Neural progenitor cell (in vitro differentiated cells): ENCODE results near the gene USP54.

Experiments
- EZH2phosphoT487 ChIP-seq: fragments of 200-600 bp; sonication (generic); IDR thresholded peaks from 2 replicates; pipeline ENCODE4 v1.6.1; 2017; ENCODE audit warnings: antibody characterized with exemption
- TF ChIP-seq, protein P1 (sequence below): fragments of 200-600 bp; sonication (generic); IDR thresholded peaks from 2 replicates; pipeline ENCODE4 v1.5.1; 2017; ENCODE audit warnings: antibody characterized with exemption, mild to moderate bottlenecking

DNA sequence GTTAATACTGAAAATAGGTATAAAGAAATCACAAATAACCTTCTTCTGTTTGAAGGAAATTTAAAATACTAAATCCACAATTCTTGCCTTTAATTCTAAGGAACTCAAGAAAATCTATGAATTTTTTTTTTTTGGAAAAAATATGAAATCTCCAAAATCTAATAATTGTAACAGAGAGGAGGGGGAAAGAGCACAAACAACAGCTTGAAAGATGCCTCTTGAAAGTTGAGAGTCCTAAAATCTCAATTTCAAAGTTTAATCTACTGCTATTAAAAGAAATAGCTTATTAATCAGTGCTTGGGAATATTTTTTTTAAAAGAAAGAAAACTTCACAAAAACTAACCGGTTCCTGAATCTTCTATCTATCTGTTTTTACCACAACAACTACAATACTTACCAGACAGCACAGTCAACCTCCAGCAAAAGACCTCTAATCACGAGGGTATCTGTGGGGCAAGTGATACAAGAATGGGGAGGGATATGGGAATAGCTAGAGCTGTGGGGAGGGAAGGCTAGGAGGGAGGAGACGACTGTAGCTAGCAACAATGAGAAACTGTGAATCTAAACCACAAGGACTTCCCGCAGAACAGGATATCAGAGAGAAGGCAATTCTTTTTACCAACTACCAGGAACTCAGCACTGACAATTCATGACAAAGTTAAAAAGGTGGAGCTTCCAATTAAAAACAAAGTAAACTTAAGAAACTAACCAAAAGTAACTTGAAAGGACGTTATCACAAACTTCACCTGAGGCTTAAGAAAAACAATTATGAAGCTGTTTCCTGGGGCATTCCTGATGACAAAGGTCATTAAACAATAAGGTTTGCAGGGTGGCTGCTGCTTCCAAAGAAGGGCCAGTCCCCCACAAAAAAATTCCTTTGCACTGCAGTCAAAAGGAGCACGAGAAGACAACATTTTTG, at the start of gene USP54:
- no peak for TF ChIP-seq EZH2phosphoT487
- TF ChIP-seq, protein P1, sequence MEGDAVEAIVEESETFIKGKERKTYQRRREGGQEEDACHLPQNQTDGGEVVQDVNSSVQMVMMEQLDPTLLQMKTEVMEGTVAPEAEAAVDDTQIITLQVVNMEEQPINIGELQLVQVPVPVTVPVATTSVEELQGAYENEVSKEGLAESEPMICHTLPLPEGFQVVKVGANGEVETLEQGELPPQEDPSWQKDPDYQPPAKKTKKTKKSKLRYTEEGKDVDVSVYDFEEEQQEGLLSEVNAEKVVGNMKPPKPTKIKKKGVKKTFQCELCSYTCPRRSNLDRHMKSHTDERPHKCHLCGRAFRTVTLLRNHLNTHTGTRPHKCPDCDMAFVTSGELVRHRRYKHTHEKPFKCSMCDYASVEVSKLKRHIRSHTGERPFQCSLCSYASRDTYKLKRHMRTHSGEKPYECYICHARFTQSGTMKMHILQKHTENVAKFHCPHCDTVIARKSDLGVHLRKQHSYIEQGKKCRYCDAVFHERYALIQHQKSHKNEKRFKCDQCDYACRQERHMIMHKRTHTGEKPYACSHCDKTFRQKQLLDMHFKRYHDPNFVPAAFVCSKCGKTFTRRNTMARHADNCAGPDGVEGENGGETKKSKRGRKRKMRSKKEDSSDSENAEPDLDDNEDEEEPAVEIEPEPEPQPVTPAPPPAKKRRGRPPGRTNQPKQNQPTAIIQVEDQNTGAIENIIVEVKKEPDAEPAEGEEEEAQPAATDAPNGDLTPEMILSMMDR = no peak
